Psoas muscle (tissue), 8 donors: Measurements from ENCODE around the gene GRAMD2A. TPM values are rescaled to one million over a fixed set of nuclear protein-coding genes. Genes with fewer than 3 reads are reported as not detected.

Source experiments
- ATAC-seq, 4 donors: fragments of 200-7000 bp; cut with Tn5 transposase; one replicate each; pipeline ENCODE4 v1.9.1; 2020; ENCODE audit warnings: moderate library complexity in 3 of 4, mild to moderate bottlenecking in 2 of 4
- DNase-seq, 2 donors: peaks; one replicate each; pipeline ENCODE4 v3.0.0-alpha.2; 2020
- H3K27ac ChIP-seq: fragments of 200-600 bp; one replicate; pipeline ENCODE4 v1.8.0; 2022
- H3K27me3 ChIP-seq, 3 donors: fragments of 200-600 bp in 1 of 3; one replicate each; pipeline versions ENCODE4 v1.6.1 to v1.8.0; 2013 to 2022; ENCODE audit warnings: low read length in 2 of 3, mild to moderate bottlenecking in 2 of 3, moderate library complexity in 1 of 3; ENCODE audit not compliant: insufficient read depth in 3 of 3
- H3K36me3 ChIP-seq, 2 donors: fragments of 200-600 bp in 1 of 2; one replicate each; pipeline versions ENCODE4 v1.6.1 to v1.8.0; 2013 to 2022; ENCODE audit warnings: low read depth in 1 of 2, mild to moderate bottlenecking in 1 of 2, moderate library complexity in 1 of 2; ENCODE audit not compliant: insufficient read depth in 1 of 2
- H3K4me1 ChIP-seq: fragments of 200-600 bp; one replicate; pipeline ENCODE4 v1.8.0; 2022
- H3K4me3 ChIP-seq: fragments of 200-600 bp; one replicate; pipeline ENCODE4 v1.8.0; 2022; ENCODE audit warnings: mild to moderate bottlenecking
- H3K9me3 ChIP-seq: fragments of 200-600 bp; one replicate; pipeline ENCODE4 v1.8.0; 2022
- WGBS, 3 donors: extraction: QIAGEN DNeasy Blood & Tissue Kit; methylation state at CpG; one replicate each; pipeline versions ENCODE4 v1.1.6 to v1.1.7; 2013; 5-methylcytosine and 5-hydroxymethylcytosine counted together
- intact Hi-C, 2 donors: fragments of 100-400 bp; cut with DNase I; formaldehyde crosslinking; loops; one replicate each; pipeline versions ENCODE4 v1.11.0 to v1.14.2; 2022
- polyA plus RNA-seq, 3 donors: library from polyadenylated mRNA; stranded (reverse); fragments of 200-250 nt; gene quantifications; one replicate each; pipeline ENCODE4 v1.2.3, GENCODE V29; 2013
- total RNA-seq, 4 donors: library from RNA; stranded (reverse); fragmentation: NEBNext Ultra II Directional in 2 of 4; extraction: Animal tissue kit (Norgen Biotek cat#: 25700) in 2 of 4; gene quantifications; one replicate each; pipeline versions ENCODE4 v1.2.1 to v1.2.4, GENCODE V29; 2021 to 2023
- TF ChIP-seq, protein P1 (sequence below): fragments of 200-600 bp; IDR thresholded peaks from one replicate; pipeline ENCODE4 v1.8.0; 2022; ENCODE audit warnings: antibody characterized with exemption
- donor health status: healthy with polysubstance abuse.
- donor health status: DM: no; HTN: no; CAD: no; lungs with moderate emphysema.
- donor health status: Bipolar disorder and iron deficiency.
- donor health status: healthy.
- donor health status: DM: yes; HTN: yes; CAD: no.
- donor health status: DM: no; HTN: no; CAD: no.
- donor health status: DM: no; HTN: no; CAD: no.
- donor health status: DM: yes; HTN: yes; CAD: no.

Gene GRAMD2A
- total and polyA plus RNA-seq, 7 donors: 0.01 TPM; not detected in 6

DNA sequence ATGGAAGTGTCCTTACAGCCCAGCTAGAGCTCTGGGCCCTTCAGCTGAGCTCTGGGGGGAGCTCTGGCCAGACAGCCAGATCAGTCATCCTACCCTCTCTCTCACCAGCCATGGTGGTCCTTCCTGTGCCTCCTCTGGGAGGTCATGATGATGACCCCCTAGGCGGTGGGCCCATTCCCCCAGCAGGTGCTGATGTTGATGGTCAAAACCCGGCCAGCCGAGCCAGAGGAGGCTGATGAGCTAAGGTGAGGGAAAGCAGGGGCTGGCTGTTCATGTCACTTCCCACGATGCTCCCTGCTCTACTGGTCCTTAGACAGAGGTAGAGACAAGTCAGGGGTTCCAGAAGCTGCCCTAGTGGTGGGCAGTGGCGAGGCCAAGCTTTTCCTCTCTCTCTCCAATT is 35.0 kb downstream of the GRAMD2A start:
- TF ChIP-seq, protein P1, sequence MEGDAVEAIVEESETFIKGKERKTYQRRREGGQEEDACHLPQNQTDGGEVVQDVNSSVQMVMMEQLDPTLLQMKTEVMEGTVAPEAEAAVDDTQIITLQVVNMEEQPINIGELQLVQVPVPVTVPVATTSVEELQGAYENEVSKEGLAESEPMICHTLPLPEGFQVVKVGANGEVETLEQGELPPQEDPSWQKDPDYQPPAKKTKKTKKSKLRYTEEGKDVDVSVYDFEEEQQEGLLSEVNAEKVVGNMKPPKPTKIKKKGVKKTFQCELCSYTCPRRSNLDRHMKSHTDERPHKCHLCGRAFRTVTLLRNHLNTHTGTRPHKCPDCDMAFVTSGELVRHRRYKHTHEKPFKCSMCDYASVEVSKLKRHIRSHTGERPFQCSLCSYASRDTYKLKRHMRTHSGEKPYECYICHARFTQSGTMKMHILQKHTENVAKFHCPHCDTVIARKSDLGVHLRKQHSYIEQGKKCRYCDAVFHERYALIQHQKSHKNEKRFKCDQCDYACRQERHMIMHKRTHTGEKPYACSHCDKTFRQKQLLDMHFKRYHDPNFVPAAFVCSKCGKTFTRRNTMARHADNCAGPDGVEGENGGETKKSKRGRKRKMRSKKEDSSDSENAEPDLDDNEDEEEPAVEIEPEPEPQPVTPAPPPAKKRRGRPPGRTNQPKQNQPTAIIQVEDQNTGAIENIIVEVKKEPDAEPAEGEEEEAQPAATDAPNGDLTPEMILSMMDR: no peak
- Histone ChIP-seq H3K4me1 (peaks cover 7% of the 10 kb centered on the region), H3K27me3 (no peaks in the 10 kb centered on the region), H3K4me3 (no peak overlapping the region), H3K27ac (no peak overlapping the region), H3K36me3 (no peaks in the 10 kb centered on the region), H3K9me3 (no peaks in the 10 kb centered on the region)
- intact Hi-C loops: no loop called here
- ATAC-seq: no peak
- DNase-seq: no peak
- WGBS, 3 donors: 91 to 97% (median 96%) methylated on average over 5 of the region's 5 CpGs

DNA sequence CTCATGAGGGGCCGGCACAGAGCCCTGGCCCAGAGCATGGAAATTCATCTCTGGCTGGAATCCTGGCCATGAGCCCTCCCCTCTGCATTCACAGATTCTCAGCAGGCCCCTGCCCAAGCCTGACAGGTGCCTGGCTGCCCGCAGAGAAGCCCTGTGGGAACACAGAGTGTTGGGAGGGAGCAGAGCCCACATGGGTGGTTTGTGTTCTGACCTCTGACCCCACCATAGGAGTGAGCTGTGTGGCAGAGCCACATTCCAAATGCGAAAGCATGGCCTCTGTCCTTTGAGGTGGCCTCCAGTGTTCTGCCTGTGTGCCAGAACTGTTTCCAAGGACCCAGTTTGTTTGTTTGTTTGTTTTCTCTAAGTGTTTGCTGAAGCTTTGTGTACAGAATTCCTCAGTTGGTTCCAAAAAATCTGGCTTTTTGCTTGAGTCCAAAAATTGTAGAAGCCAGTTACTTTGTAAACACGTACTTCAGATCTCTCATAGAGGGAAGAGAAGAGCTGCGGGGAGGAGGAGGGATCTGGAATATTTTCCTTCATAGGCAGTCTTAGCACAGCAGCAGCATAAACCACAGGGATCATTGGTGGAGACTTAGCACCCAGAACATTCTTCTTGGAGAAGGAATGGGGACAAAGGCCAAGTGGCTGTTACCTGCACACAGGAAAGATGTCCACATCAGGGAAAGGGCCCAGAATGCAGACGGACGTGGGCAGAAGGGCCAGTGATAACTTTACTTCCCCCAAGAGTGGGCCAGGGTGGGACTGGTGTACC is 36.0 kb downstream of the GRAMD2A start:
- peak; percentile 33 to 60 (median 48) for ATAC-seq
- peak overlapping the region; percentile 27 for H3K27ac ChIP-seq
- intact Hi-C loops: no loop called here
- TF ChIP-seq, protein P1: no peak
- DNase-seq: no peak
- peaks cover 7% of the 10 kb centered on the region for H3K4me1 ChIP-seq
- no peak overlapping the region for H3K4me3 ChIP-seq
- H3K9me3 ChIP-seq: no peaks in the 10 kb centered on the region
- no peaks in the 10 kb centered on the region for H3K27me3 ChIP-seq
- WGBS, 3 donors: 42 to 52% (median 44%) methylated on average over 7 of the region's 7 CpGs
- H3K36me3 ChIP-seq: no peaks in the 10 kb centered on the region

DNA sequence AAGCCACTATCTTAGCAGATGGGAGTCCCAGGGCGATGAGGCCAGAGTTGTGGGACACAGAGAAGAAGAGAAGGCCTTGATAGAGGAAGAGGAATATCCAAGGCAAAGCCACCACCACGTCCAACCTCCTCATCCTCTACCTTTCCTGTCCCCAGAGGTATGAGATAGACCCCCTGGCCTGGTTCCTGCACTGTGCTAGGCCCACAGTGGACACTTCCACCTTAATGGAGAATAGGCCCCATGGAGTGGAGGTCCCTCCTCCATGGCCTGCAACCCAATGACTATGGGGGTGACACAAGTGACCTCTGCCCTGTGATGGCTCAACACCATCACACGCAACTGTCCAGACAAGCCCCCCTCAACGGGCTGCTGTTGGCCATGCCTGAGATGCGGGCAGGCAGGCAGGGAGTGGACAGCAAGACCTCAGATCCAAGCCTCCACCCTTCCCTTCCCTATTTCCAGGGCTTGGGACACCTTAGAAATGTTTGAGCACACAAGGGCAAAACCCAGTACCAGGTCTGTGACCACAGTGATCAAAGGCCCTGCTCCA is 36.8 kb downstream of the GRAMD2A start:
- 79 to 88% (median 87%) methylated on average over 5 of the region's 5 CpGs for WGBS, 3 donors
- H3K27me3 ChIP-seq: no peaks in the 10 kb centered on the region
- ATAC-seq: no peak

DNA sequence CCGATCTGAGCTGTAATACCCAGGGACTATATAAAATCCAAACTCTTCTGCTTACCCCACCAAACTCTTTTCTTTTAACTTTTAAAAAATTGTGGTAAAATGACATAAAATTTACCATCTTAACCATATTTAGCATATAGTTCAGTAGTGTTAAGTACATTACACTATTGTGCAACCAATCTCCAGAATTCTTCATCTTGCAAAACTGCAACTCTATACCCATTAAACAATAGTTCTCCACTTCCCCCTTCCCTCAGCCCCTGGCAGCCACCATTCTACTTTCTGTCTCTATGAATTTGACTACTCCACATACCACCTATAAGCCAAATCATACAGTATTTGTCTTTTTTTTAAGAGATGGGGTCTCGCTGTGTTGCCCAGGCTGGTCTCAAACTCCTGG is 40.7 kb downstream of the GRAMD2A start:
- TF ChIP-seq, protein P1: no peak
- no peak overlapping the region for H3K27ac ChIP-seq
- no peaks in the 10 kb centered on the region for H3K36me3 ChIP-seq
- intact Hi-C loops: loop anchor here (5.0 to 10.0 kb wide), 4 partner anchors 112 to 412 kb away; no protein-coding TSS in a partner anchor
- DNase-seq: no peak
- no peaks in the 10 kb centered on the region for H3K9me3 ChIP-seq
- ATAC-seq: no peak
- peaks cover 13% of the 10 kb centered on the region for H3K4me1 ChIP-seq
- WGBS, 3 donors: 91 to 96% (median 95%) methylated on average over 2 of the region's 2 CpGs
- H3K4me3 ChIP-seq: no peak overlapping the region
- no peaks in the 10 kb centered on the region for H3K27me3 ChIP-seq

More for the DNA sequence above, 36.8 kb downstream of the GRAMD2A start:
- H3K4me3 ChIP-seq: no peak overlapping the region
- intact Hi-C loops: no loop called here
- DNase-seq: no peak
- H3K36me3 ChIP-seq: no peaks in the 10 kb centered on the region
- no peak overlapping the region for H3K27ac ChIP-seq
- no peaks in the 10 kb centered on the region for H3K9me3 ChIP-seq
- H3K4me1 ChIP-seq: peaks cover 7% of the 10 kb centered on the region
- TF ChIP-seq, protein P1: no peak
